ENCODE measurements around the gene CRTAP. TPM values are rescaled to one million over a fixed set of nuclear protein-coding genes. Genes with fewer than 3 reads are reported as not detected.

The CRTAP gene
- total RNA-seq, 4 donors from 2014 or later: 180 to 394 (median 315) TPM

DNA sequence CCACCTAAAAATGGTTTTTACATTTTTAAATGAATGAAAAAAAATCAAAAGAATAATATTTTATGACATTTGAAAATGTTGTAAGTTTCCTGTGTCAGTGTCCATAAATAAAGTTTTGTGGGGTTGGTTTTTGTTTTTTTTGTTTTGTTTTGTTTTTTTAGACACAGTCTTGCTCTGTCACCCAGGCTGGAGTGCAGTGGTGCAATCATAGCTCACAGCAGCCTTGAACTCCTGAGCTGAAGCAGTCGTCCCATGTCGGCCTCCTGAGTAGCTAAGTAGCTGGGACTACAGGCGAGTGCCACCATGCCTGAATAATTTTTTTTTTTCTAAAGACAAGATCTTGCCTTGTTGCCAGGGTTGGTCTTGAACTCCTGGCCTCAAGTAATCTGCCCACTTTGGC lies 14.1 kb upstream of the CRTAP start:
- no peaks in the 10 kb centered on the region for H3K9me3 ChIP-seq
- no peak for DNase-seq (ENCODE audit: low spot score in 2 of 2)
- H3K4me3 ChIP-seq: no peak overlapping the region
- WGBS, 2 donors: 80 to 88% methylated on average over 3 of the region's 3 CpGs
- H3K36me3 ChIP-seq: no peaks in the 10 kb centered on the region
- TF ChIP-seq POLR2A (IDR thresholded peaks at IDR 0.05): no peak
- TF ChIP-seq, protein P1, sequence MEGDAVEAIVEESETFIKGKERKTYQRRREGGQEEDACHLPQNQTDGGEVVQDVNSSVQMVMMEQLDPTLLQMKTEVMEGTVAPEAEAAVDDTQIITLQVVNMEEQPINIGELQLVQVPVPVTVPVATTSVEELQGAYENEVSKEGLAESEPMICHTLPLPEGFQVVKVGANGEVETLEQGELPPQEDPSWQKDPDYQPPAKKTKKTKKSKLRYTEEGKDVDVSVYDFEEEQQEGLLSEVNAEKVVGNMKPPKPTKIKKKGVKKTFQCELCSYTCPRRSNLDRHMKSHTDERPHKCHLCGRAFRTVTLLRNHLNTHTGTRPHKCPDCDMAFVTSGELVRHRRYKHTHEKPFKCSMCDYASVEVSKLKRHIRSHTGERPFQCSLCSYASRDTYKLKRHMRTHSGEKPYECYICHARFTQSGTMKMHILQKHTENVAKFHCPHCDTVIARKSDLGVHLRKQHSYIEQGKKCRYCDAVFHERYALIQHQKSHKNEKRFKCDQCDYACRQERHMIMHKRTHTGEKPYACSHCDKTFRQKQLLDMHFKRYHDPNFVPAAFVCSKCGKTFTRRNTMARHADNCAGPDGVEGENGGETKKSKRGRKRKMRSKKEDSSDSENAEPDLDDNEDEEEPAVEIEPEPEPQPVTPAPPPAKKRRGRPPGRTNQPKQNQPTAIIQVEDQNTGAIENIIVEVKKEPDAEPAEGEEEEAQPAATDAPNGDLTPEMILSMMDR (IDR thresholded peaks at IDR 0.05): no peak
- TF ChIP-seq EP300 (IDR thresholded peaks at IDR 0.05): no peak
- H3K4me1 ChIP-seq: peaks cover 0 to 18% (median 6%) of the 10 kb centered on the region in 4 donors
- no peak overlapping the region for H3K27ac ChIP-seq
- H3K27me3 ChIP-seq: no peaks in the 10 kb centered on the region

DNA sequence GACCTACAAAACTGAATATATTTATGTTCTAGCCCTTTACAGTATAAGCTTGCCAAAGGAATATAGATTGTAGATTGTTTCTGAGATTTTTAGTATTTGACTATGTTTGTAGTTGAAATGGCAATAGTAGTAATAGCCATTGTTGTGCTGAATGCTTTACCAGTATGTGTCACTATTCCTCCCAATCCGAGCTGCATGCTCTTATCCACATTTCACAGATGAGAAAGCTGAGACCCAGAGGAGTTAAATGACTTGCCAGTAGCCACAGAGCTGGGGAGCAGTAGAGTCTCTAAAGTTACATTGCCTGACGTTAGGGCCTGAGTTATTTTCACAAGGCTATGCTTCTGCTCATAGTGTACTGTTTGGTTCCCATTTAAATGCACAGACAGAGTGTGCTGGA lies 13.6 kb upstream of the CRTAP start:
- no peaks in the 10 kb centered on the region for H3K36me3 ChIP-seq
- TF ChIP-seq, protein P1 (IDR thresholded peaks at IDR 0.05): no peak
- no peak for TF ChIP-seq POLR2A (IDR thresholded peaks at IDR 0.05)
- TF ChIP-seq EP300 (IDR thresholded peaks at IDR 0.05): no peak
- no peak overlapping the region for H3K27ac ChIP-seq
- no peaks in the 10 kb centered on the region for H3K27me3 ChIP-seq
- DNase-seq (ENCODE audit: low spot score in 2 of 2): no peak
- WGBS, 2 donors: 45 to 54% methylated on average over 2 of the region's 2 CpGs
- no peaks in the 10 kb centered on the region for H3K9me3 ChIP-seq
- peaks cover 0 to 16% (median 5%) of the 10 kb centered on the region in 4 donors for H3K4me1 ChIP-seq
- H3K4me3 ChIP-seq: no peak overlapping the region

DNA sequence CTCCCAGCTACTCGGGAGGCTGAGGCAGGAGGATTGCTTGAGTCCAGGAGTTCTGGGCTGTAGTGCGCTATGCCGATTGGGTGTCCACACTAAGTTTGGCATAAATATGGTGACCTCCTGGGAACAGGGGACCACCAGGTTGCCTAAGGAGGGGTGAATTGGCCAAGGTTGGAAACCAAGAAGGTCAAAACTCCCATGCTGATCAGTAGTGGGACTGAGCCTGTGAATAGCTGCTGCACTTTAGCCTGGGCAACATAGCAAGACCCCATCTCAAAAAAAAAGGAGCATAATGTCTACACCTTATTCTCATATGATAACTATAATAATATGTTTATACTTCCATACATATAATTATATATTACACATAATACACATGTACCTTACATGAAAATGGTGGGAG lies 10.8 kb upstream of the CRTAP start:
- TF ChIP-seq POLR2A (IDR thresholded peaks at IDR 0.05) (no peak), EP300 (IDR thresholded peaks at IDR 0.05) (no peak)
- TF ChIP-seq, protein P1 (IDR thresholded peaks at IDR 0.05): no peak
- 91 to 93% methylated on average over 3 of the region's 3 CpGs for WGBS, 2 donors
- H3K9me3 ChIP-seq: no peaks in the 10 kb centered on the region

DNA sequence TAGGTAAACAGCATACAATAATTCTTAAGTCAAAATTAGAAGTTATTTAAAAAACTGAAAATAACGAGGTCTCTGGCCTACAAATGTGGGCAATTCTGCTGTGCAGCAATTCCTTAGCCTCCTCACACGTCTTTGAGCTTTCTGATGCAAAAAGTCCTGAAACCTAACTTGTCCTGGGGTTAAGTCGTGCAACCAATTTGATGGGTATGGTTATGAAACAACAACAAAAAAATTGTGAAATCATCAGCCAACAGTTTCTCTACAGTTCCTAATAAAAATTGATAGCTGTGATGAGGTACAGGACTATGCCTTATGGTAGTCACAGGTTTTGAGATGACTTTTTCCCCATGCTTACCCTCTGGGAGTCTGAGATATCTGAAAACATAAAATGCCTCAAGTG lies 10.3 kb upstream of the CRTAP start:
- 80% methylated on average over 3 of the region's 3 CpGs for whole genome bisulfite sequencing, 2 donors
- no peaks in the 10 kb centered on the region for H3K9me3 ChIP-seq
- H3K27ac ChIP-seq: no peak overlapping the region
- no peak overlapping the region for H3K4me3 ChIP-seq
- TF ChIP-seq, protein P1 (IDR thresholded peaks at IDR 0.05): no peak
- TF ChIP-seq POLR2A (IDR thresholded peaks at IDR 0.05): no peak
- no peak for TF ChIP-seq EP300 (IDR thresholded peaks at IDR 0.05)
- H3K36me3 ChIP-seq: no peaks in the 10 kb centered on the region
- DNase-seq (ENCODE audit: low spot score in 2 of 2): no peak
- H3K27me3 ChIP-seq: no peaks in the 10 kb centered on the region
- H3K4me1 ChIP-seq: no peaks in the 10 kb centered on the region

More for the DNA sequence above, 10.8 kb upstream of the CRTAP start:
- Histone ChIP-seq H3K27ac (no peak overlapping the region), H3K4me1 (peaks cover 0 to under 1% (median 0%) of the 10 kb centered on the region in 4 donors), H3K36me3 (no peaks in the 10 kb centered on the region), H3K27me3 (no peaks in the 10 kb centered on the region), H3K4me3 (no peak overlapping the region)
- DNase-seq (ENCODE audit: low spot score in 2 of 2): no peak

DNA sequence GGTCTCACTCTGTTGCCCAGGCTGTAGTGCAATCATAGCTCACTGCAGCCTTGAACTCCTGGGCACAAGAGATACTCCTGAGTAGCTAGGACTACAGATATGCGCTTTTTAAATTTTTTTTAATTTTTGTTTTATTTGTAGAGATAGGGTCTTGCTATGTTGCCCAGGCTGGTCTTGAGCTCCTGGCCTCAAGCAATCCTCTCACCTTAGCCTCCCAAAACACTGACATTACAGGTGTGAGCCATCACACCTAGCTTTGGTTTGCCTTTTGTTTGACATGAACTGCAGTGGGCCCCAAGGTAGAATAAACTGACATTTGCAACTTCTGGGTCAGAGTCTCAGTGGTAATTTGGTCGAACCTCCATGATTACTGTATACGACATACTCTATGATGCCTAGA lies 9.0 kb upstream of the CRTAP start:
- no peaks in the 10 kb centered on the region for H3K9me3 ChIP-seq
- WGBS, 2 donors: 82 to 92% methylated on average over 3 of the region's 3 CpGs
- H3K4me3 ChIP-seq: no peak overlapping the region
- H3K27ac ChIP-seq: no peak overlapping the region
- no peaks in the 10 kb centered on the region for H3K4me1 ChIP-seq
- H3K36me3 ChIP-seq: no peaks in the 10 kb centered on the region
- no peak for DNase-seq (ENCODE audit: low spot score in 2 of 2)
- TF ChIP-seq EP300 (IDR thresholded peaks at IDR 0.05): no peak
- no peaks in the 10 kb centered on the region for H3K27me3 ChIP-seq

All from tibial nerve (tissue), 4 donors.